GM12873 (cell line): ENCODE measurements around the gene PHRF1.

Experiments
- TF ChIP-seq, protein P1 (sequence below): IDR thresholded peaks from 2 replicates; pipeline ENCODE4 v1.5.1; 2012; ENCODE audit warnings: low read depth, mild to moderate bottlenecking, moderate library complexity, low read length, control low read depth; ENCODE audit not compliant: insufficient read depth; ENCODE audit errors: missing control alignments

Gene PHRF1

DNA sequence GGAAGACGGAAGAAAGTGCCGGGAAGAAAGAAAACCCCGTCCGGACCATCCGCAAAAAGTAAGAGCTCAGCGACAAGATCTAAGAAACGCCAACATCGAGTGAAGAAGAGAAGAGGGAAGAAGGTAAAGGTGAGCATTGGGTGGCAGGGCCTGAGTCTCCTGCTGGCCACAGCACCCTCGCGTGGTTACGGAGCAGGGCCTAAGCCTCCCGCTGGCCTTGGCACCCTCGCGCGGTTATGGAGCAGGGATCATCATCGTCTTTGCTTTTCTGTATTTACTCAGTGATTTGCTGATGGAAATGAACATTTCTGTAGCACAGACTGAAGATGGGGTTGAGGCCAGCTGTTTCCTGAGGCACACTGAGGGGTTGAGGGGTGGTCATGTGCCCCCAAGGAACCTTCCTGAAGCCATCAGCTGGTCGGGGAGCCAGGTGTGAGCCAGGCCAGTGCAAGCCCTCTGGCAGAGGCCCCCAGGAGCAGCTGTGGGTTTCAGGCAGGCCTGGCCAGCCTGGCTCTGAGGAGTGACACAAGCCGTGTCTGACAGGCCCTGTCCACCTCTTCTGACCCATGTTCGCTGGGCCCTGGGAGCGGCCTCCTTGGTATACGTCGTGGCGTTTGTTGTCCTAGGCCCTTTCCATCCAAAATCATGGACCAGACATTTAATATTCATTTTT is 25.4 kb downstream of the PHRF1 start:
- TF ChIP-seq, protein P1, sequence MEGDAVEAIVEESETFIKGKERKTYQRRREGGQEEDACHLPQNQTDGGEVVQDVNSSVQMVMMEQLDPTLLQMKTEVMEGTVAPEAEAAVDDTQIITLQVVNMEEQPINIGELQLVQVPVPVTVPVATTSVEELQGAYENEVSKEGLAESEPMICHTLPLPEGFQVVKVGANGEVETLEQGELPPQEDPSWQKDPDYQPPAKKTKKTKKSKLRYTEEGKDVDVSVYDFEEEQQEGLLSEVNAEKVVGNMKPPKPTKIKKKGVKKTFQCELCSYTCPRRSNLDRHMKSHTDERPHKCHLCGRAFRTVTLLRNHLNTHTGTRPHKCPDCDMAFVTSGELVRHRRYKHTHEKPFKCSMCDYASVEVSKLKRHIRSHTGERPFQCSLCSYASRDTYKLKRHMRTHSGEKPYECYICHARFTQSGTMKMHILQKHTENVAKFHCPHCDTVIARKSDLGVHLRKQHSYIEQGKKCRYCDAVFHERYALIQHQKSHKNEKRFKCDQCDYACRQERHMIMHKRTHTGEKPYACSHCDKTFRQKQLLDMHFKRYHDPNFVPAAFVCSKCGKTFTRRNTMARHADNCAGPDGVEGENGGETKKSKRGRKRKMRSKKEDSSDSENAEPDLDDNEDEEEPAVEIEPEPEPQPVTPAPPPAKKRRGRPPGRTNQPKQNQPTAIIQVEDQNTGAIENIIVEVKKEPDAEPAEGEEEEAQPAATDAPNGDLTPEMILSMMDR = no peak

DNA sequence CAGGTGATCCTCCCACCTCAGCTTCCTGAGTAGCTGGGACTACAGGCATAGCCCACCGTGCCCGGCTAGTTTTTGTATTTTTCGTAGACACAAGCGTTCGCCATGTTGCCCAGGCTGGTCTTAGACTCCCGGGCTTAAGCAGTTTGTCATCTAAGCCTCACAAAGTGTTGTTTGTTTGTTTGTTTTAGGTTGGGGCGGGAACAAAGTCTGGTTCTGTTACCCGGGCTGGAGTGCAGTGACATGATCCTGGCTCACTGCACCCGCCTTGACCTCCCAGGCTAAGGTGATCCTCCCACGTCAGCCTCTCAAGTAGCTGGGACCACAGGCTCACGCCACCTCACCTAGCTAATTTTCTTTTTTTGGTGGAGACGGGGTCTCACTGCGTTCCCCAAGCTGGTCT is 26.9 kb downstream of the PHRF1 start:
- TF ChIP-seq, protein P1 = no peak

GRCh38 chr11:605286-606129 is 29.2 kb downstream of the PHRF1 start:
- TF ChIP-seq, protein P1 = no peak

DNA sequence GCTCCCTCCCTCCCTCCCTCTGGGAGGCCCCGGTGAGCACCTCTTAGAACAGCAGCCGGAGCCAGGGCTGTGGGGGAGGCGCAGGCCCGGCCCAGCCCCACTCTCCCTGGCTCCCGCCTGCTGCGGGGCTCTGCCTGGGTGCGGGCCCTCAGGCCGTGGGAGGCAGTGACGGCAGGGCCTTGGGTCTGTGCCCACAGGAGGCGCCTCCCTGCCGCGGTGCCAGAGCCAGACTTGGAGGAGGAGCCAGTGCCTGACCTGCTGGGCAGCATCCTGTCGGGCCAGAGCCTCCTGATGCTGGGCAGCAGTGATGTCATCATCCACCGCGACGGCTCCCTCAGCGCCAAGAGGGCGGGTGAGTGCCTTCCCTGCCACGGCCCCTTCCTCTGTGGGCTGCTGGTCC is 30.0 kb downstream of the PHRF1 start:
- TF ChIP-seq, protein P1 = no peak

- TF ChIP-seq, protein P1 = no peak
Observed at GRCh38 chr11:607020-607780, 30.9 kb downstream of the PHRF1 start.

DNA sequence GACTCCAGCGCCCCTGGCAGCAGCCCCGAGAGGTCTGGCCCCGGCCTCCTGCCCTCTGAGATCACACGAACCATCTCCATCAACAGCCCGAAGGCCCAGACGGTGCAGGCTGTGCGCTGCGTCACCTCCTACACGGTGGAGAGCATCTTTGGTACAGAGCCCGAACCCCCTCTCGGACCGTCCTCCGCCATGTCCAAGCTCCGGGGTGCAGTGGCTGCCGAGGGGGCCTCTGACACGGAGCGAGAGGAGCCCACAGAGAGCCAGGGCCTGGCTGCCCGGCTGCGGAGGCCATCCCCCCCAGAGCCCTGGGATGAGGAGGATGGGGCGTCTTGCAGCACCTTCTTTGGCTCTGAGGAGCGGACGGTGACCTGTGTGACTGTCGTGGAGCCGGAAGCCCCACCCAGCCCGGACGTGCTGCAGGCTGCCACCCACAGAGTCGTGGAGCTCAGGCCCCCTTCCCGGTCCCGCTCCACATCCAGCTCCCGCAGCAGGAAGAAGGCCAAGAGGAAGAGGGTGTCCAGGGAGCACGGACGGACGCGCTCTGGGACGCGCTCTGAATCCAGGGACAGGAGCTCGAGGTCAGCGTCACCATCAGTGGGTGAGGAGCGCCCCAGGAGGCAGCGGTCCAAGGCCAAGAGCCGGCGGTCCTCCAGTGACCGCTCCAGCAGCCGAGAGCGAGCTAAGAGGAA is 31.8 kb downstream of the PHRF1 start:
- TF ChIP-seq, protein P1 = no peak
